B cell (primary cell): ENCODE data around the gene BIRC7.

Source experiments
- EZH2 ChIP-seq: IDR thresholded peaks from 2 replicates; pipeline ENCODE4 v1.6.1; 2012; ENCODE audit warnings: borderline replicate concordance, low read depth, mild to moderate bottlenecking, moderate library complexity, low read length; ENCODE audit not compliant: insufficient read depth, poor library complexity, severe bottlenecking
- TF ChIP-seq, protein P1 (sequence below): fragments of 200-600 bp; IDR thresholded peaks from one replicate; pipeline ENCODE4 v1.8.0; 2022; ENCODE audit warnings: antibody characterized with exemption, mild to moderate bottlenecking

GRCh38 chr20:63284981-63285524 lies 49.3 kb downstream of the BIRC7 start:
- TF ChIP-seq, protein P1, sequence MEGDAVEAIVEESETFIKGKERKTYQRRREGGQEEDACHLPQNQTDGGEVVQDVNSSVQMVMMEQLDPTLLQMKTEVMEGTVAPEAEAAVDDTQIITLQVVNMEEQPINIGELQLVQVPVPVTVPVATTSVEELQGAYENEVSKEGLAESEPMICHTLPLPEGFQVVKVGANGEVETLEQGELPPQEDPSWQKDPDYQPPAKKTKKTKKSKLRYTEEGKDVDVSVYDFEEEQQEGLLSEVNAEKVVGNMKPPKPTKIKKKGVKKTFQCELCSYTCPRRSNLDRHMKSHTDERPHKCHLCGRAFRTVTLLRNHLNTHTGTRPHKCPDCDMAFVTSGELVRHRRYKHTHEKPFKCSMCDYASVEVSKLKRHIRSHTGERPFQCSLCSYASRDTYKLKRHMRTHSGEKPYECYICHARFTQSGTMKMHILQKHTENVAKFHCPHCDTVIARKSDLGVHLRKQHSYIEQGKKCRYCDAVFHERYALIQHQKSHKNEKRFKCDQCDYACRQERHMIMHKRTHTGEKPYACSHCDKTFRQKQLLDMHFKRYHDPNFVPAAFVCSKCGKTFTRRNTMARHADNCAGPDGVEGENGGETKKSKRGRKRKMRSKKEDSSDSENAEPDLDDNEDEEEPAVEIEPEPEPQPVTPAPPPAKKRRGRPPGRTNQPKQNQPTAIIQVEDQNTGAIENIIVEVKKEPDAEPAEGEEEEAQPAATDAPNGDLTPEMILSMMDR: no peak
- TF ChIP-seq EZH2: no peak
